Stimulated activated CD4-positive, alpha-beta T cell treated with anti-CD3 and anti-CD28 coated beads, Interleukin-12 subunit alpha, Interleukin-12 subunit beta, amount 100 ng/mL, for 48 hours (primary cell): ENCODE results near the gene TTLL4.

Experiments used
- DNase-seq, 3 donors: peaks; one replicate each; pipeline ENCODE4 v3.0.0-alpha.2; 2020; ENCODE audit warnings: low read depth in 2 of 3, low spot score in 1 of 3

The TTLL4 gene

GRCh38 chr2:218710687-218711549, at the start of gene TTLL4:
Gene TTLL4 (plus strand): TSS chr2:218710835. CDS start chr2:218737677, 26,842 bp downstream.
- peak; percentile 96 to 98 (median 96) for DNase-seq

- DNase-seq: no peak
These were observed 48.3 kb upstream of the TTLL4 start for GRCh38 chr2:218662377-218662776.

- no peak for DNase-seq
These were observed 47.8 kb upstream of the TTLL4 start for GRCh38 chr2:218662827-218663226.

- no peak for DNase-seq
These were observed 46.7 kb upstream of the TTLL4 start for GRCh38 chr2:218663901-218664300.

- DNase-seq: no peak
These were observed 46.0 kb upstream of the TTLL4 start for GRCh38 chr2:218664653-218665052.

- DNase-seq: no peak
These were observed 39.5 kb upstream of the TTLL4 start for GRCh38 chr2:218671097-218671653.

- DNase-seq: peak; percentile 71 to 79 (median 74)
These were observed 38.7 kb upstream of the TTLL4 start, which contains the start of the genes RNF25 and STK36 for GRCh38 chr2:218671654-218672566. Gene RNF25 (minus strand): TSS chr2:218672002. CDS start chr2:218671970, 32 bp downstream. Gene STK36 (plus strand): TSS chr2:218672086. CDS start chr2:218672830, 744 bp downstream.

- no peak for DNase-seq
These were observed 31.5 kb upstream of the TTLL4 start for GRCh38 chr2:218679119-218679518.

- DNase-seq: no peak
These were observed 30.6 kb upstream of the TTLL4 start for GRCh38 chr2:218680061-218680460.

- DNase-seq: peak in 1 of 3 donors; percentile 13
These were observed 23.1 kb upstream of the TTLL4 start for GRCh38 chr2:218687400-218688060.

GRCh38 chr2:218691234-218691633, 19.4 kb upstream of the TTLL4 start:
- DNase-seq: no peak

GRCh38 chr2:218694405-218695145, 16.1 kb upstream of the TTLL4 start:
- DNase-seq: no peak

- no peak for DNase-seq
These were observed 11.8 kb upstream of the TTLL4 start for GRCh38 chr2:218698885-218699284.

- DNase-seq: no peak
These were observed 8.8 kb upstream of the TTLL4 start for GRCh38 chr2:218701806-218702205.

- DNase-seq: no peak
These were observed 7.3 kb upstream of the TTLL4 start for GRCh38 chr2:218703341-218703740.

GRCh38 chr2:218708086-218708485, 2.5 kb upstream of the TTLL4 start:
- DNase-seq: no peak

- no peak for DNase-seq
These were observed 727 bp upstream of the TTLL4 start for GRCh38 chr2:218709908-218710307.

- no peak for DNase-seq
These were observed 325 bp upstream of the TTLL4 start for GRCh38 chr2:218710334-218710686.

- DNase-seq: no peak
These were observed 905 bp downstream of the TTLL4 start for GRCh38 chr2:218711550-218711929.

- DNase-seq: no peak
These were observed 3.3 kb downstream of the TTLL4 start for GRCh38 chr2:218713922-218714321.
